Activated CD4-positive, alpha-beta T cell treated with anti-CD3 and anti-CD28 coated beads, Interleukin-2, Interleukin-6, amounts not matched to agents 100 ng/mL and 50 ng/mL, durations not matched to agents 16 hours and 8 hours (primary cell): ENCODE measurements around the gene AMPD3.
"Not testable (repeated sequence)": the region's sequence is repeated elsewhere in the genome, so short reads cannot be mapped to it uniquely, and the experiment has no call there.

Source experiments
- DNase-seq: peaks from one replicate; pipeline ENCODE4 v3.0.0-alpha.2; 2020

The AMPD3 gene

GRCh38 chr11:10454878-10455631, at the start of gene AMPD3:
Gene AMPD3, plus strand, starts transcription at chr11:10455264. Its CDS starts 6,256 bp downstream, at chr11:10461520.
- peak; percentile 27 for DNase-seq

DNA sequence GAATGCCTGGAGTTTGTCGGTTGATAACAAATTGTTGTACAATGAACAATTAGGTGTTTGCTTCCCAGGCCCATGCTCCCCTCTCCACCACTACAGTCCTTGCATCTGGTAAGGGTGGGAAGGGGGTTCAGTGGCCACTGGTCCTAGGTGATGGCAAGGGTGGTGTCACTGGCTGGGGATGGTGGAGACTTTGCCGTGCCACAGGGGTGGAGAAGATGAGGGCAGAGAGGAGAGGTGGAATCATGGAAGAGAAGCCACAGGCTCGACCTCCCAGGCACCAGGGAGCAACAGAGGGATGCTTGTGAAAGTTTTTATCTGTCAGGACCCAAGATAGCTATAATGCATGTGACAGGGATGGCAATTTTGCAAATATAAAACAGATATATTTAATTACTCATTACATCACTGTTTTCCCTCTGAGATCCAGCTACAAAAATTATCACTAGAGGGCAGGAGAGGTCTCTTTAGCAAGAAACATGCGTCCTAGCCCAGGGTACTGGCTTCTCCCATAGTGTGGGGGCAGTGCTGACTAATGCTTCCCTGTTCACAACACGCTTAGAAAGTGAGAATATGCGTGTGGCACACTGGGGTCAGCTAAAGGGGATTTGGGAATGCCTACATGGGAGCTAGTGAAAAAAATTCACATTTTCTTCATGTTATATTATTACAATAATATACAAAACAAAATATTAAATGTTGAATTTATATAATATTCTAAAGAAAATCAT, 49.0 kb upstream of the AMPD3 start:
- DNase-seq = peak; percentile 74

GRCh38 chr11:10407055-10407454, 48.0 kb upstream of the AMPD3 start:
- no peak for DNase-seq

GRCh38 chr11:10407749-10408685, 47.0 kb upstream of the AMPD3 start:
- DNase-seq = no peak

DNA sequence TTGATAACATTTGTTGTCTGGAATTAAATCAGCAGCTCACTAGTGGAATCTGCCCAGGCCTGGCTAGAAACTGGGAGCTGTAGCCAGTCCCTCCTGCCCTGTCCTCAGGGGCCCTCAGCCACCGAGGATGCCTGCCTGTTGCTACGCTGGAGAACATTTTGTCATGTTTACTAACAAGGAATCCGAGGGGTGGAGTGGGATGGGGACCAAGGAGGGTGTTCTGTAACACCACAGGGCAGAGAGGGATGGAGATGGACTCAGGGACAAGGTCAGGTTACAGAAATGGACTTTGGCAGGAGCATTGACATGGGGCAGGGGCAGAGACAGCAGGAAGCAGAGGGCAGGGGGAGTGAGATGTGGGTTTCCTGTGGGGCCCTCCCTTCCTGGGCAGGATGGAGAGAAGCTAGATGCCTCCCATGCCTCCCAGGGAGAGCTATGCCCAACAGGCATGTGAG, 45.8 kb upstream of the AMPD3 start:
- DNase-seq = no peak

- no peak for DNase-seq
These were observed 44.8 kb upstream of the AMPD3 start for GRCh38 chr11:10410106-10410843.

DNA sequence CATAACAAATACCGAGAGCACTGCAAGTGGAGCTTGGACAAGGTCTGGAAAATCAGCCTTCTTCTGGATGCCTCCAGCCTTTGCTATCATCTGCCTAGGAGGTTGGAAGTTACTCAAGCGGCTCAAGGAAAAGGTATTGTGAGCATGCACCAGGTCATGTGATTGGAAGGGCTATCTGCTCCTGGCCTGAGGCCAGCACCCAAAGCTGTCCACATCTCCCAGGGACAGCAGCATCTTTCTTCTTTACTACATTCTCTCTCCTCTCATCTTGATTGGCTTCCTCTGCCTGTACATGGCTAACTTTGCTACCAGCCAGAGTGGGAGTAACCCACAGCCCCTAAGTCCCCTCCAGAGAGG, 44.2 kb upstream of the AMPD3 start:
- DNase-seq = no peak

GRCh38 chr11:10412266-10412665, 42.8 kb upstream of the AMPD3 start:
- no peak for DNase-seq

- peak; percentile 55 for DNase-seq
These were observed 41.8 kb upstream of the AMPD3 start for GRCh38 chr11:10413268-10413667.

- no peak for DNase-seq
These were observed 40.9 kb upstream of the AMPD3 start for GRCh38 chr11:10414181-10414580.

DNA sequence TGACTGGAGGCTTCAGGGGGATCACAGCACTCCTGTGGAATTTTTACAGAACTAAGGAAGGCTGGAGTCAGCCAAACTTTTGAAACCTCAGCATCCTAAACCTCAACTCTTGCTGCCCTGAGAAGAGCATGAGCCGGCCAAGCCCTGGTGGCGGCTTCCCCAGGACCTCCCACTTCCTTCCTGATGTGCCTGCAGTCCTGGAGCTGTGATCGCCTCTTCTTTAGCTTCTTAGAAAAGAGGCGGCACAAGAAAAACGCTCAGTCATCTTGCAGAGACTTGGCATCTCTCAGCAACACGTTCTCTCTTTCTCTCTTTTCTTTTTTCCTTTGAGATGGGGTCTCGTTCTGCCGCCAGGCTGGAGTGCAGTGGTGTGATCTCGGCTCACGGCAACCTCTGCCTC, 40.4 kb upstream of the AMPD3 start:
- DNase-seq = peak; percentile 30

DNA sequence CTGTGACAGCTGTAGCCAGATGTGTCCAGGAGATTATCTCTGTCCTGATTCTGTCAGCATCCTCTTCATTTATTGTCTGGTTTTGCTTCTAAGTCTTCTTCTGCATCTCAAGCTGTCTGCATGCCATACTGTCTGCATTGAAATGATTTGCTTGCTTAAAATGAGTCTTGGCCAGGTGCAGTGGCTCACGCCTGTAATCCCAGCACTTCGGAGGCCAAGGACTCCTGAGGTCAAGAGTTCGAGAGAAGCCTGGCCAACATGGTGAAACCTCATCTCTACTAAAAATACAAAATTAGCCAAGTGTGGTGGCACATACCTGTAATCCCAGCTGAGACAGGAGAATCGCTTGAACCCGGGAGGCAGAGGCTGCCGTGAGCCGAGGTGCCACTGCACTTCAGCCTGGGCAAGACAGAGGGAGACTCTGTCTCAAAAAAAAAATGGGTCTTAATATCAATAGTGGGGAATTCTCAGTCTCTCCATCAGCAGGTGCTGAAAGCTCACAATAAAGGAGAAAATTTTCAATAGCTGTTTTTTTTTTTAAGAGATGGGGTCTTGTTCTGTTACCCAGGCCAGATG, 39.2 kb upstream of the AMPD3 start:
- no peak for DNase-seq

DNA sequence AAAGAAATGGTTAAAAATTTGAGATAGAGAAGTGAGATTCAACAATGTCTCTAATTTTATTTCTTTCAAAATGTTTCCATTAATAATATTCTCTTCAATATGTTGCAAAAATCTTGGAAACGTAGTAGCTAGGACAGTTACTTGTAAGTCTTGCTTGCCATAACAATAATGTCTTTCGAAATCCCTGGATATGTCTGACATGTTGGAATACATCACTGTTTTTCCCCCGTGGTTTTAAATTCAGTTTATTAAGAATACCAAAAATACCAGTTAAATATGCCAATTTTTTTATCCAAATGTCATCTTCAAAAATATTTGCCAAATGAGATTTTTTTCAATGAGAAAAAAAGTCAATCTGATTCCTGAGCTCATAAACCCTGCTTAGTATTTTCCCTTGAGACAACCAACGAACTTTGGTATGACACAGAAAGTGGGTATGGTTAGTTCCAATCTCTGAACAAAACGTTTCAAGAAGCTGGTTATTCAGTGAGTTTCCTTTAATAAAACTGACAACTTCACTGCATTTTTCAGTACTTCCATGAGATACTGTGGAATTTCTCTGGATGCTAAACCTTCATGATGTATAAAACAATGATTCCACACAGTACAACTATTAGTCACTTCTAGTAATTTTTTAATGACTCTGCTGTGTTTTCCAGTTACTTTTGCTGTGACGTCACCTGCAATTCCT, 36.7 kb upstream of the AMPD3 start:
- DNase-seq = no peak

- DNase-seq = no peak
These were observed 36.1 kb upstream of the AMPD3 start for GRCh38 chr11:10418950-10419310.

GRCh38 chr11:10426475-10426874, 28.6 kb upstream of the AMPD3 start:
- no peak for DNase-seq

- no peak for DNase-seq
These were observed 26.6 kb upstream of the AMPD3 start for GRCh38 chr11:10428453-10428852.

- DNase-seq = no peak
These were observed 25.5 kb upstream of the AMPD3 start for GRCh38 chr11:10429526-10429925.

- no peak for DNase-seq
These were observed 22.6 kb upstream of the AMPD3 start for GRCh38 chr11:10432493-10432892.

DNA sequence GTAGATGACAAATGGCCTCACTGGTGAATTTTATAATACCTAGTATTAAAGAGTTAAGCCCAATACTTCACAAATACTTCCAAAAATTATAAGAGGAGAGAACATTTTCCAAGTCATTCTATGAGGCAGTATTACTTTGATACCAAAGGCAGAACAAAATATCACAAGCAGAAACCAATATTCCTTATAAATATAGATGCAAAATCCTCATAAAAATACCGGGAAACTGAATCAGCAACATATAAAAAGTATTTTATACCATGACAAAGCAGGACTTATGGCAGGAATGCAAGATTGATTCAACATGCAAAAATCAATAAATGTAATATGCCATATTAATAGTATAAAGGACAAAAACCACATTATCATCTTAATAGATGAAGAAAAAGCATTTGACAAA, 22.1 kb upstream of the AMPD3 start:
- DNase-seq = no peak

DNA sequence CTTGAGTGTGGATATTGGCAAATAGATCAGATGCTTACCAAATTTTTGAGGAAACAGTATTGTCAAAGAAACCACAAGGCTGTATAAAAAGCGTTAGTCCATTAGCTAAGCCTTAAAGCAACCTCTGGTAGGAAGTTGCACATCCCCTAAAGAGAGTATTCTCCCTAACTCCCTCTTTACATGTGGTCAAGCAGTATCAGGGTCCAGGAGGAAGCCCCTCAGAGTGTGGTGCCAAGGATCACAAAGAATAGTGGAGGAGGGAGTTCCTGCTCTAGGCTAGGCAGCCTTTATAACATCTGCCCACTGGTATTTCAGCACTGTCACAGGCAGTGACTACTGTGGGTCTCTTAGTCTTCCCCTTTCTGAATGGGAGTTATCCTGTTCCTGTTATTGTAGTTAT, 18.8 kb upstream of the AMPD3 start:
- DNase-seq = no peak

DNA sequence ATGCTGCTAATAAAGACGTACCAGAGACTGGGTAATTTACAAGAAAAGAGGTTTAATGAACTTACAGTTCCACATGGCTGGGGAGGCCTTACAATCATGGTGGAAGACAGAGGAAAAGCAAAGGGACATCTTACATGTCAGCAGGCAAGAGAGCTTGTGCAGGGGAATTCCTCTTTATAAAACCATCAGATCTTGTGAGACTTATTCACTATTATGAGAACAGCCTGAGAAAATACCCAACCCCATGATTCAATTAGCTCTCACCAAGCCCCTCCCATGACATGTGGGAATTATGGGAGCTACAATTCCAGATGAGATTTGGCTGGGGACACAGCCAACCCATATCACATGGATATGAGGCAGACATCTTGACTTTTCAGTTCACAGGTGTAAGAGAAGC, 18.4 kb upstream of the AMPD3 start:
- DNase-seq = not testable (repeated sequence)

GRCh38 chr11:10438458-10438857, 16.6 kb upstream of the AMPD3 start:
- no peak for DNase-seq
